Smooth muscle cell (in vitro differentiated cells): ENCODE measurements around the gene LRRC4B. TPM values are rescaled to one million over a fixed set of nuclear protein-coding genes. Genes with fewer than 3 reads are reported as not detected.

Source experiments
- DNase-seq: peaks from one replicate; lab custom pipeline; 2025; ENCODE audit not compliant: unreplicated experiment; lab: John Stamatoyannopoulos, UW
- H2AFZ ChIP-seq: fragments of 200-600 bp; sonication (generic); 2 replicates; pipeline ENCODE4 v1.6.0; 2016; ENCODE audit warnings: antibody characterized with exemption, low read depth, mild to moderate bottlenecking
- H3F3A ChIP-seq: fragments of 200-600 bp; sonication (generic); 2 replicates; pipeline ENCODE4 v1.6.0; 2017; ENCODE audit warnings: antibody characterized with exemption, low read depth
- H3K27ac ChIP-seq: fragments of 200-600 bp; sonication (generic); 2 replicates; pipeline ENCODE4 v1.5.1; 2016; ENCODE audit warnings: low read depth, mild to moderate bottlenecking
- H3K27me3 ChIP-seq: fragments of 200-600 bp; sonication (generic); 2 replicates; pipeline ENCODE4 v1.6.1; 2016; ENCODE audit warnings: low read depth, mild to moderate bottlenecking
- H3K36me3 ChIP-seq: fragments of 200-600 bp; sonication (generic); 2 replicates; pipeline ENCODE4 v1.5.1; 2016; ENCODE audit warnings: low read depth
- H3K4me1 ChIP-seq: fragments of 200-600 bp; sonication (generic); 2 replicates; pipeline ENCODE4 v1.5.1; 2016; ENCODE audit warnings: low read depth
- H3K4me2 ChIP-seq: fragments of 200-600 bp; sonication (generic); 2 replicates; pipeline ENCODE4 v1.6.0; 2016; ENCODE audit warnings: mild to moderate bottlenecking
- H3K4me3 ChIP-seq: fragments of 200-600 bp; sonication (generic); 2 replicates; pipeline ENCODE4 v1.5.1; 2016; ENCODE audit warnings: mild to moderate bottlenecking
- H3K79me2 ChIP-seq: fragments of 200-600 bp; sonication (generic); 2 replicates; pipeline ENCODE4 v1.6.0; 2016; ENCODE audit warnings: low read depth, mild to moderate bottlenecking
- H3K9ac ChIP-seq: fragments of 200-600 bp; sonication (generic); 2 replicates; pipeline ENCODE4 v1.6.0; 2016; ENCODE audit warnings: low read depth
- H3K9me3 ChIP-seq: fragments of 200-600 bp; sonication (generic); replicated peaks from 2 replicates; pipeline ENCODE4 v1.5.1; 2016; ENCODE audit warnings: low read depth
- H4K20me1 ChIP-seq: fragments of 200-600 bp; sonication (generic); 2 replicates; pipeline ENCODE4 v1.6.0; 2016; ENCODE audit warnings: low read depth
- WGBS: methylation state at CpG from one replicate; pipeline ENCODE4 v1.1.7; 2016; ENCODE audit warnings: low lambda C conversion rate; 5-methylcytosine and 5-hydroxymethylcytosine counted together
- polyA plus RNA-seq: library from polyadenylated mRNA; unstranded; fragments of >200 nt; fragmentation: Nextera tagmentation; extraction: Ambion mirVana; gene quantifications from 2 replicates; pipeline ENCODE4 v1.2.1, GENCODE V29; 2016
- total RNA-seq: library from RNA; depleted of rRNA; stranded (reverse); fragments of >200 nt; gene quantifications from 2 replicates; pipeline ENCODE4 v1.2.3, GENCODE V29; 2014
- TF ChIP-seq, protein P1 (sequence below): fragments of 200-600 bp; sonication (generic); IDR thresholded peaks from 2 replicates; pipeline ENCODE4 v1.5.1; 2017; ENCODE audit warnings: borderline replicate concordance, mild to moderate bottlenecking, antibody characterized with exemption; ENCODE audit not compliant: insufficient read depth, poor library complexity, severe bottlenecking

LRRC4B gene
- total and polyA plus RNA-seq, 2 experiments from 2014 or later: 1.7 to 8.6 TPM

GRCh38 chr19:50573741-50574461 lies 5.7 kb upstream of the LRRC4B start:
- no peak for DNase-seq
- no peak overlapping the region for H3K9ac ChIP-seq
- no peak overlapping the region for H3K4me3 ChIP-seq

GRCh38 chr19:50570997-50571396 lies 2.8 kb upstream of the LRRC4B start:
- H3K36me3 ChIP-seq: no peaks in the 10 kb centered on the region

More at GRCh38 chr19:50573741-50574461, 5.7 kb upstream of the LRRC4B start:
- no peaks in the 10 kb centered on the region for H3K4me1 ChIP-seq
- no peak overlapping the region for H3K4me2 ChIP-seq
- H3K27me3 ChIP-seq: peaks cover 11% of the 10 kb centered on the region
- no peaks in the 10 kb centered on the region for H4K20me1 ChIP-seq
- H3K79me2 ChIP-seq: no peaks in the 10 kb centered on the region
- H3K27ac ChIP-seq: no peak overlapping the region
- no peaks in the 10 kb centered on the region for H3K36me3 ChIP-seq
- 78% methylated on average over 13 of the region's 13 CpGs for WGBS
- TF ChIP-seq, protein P1, sequence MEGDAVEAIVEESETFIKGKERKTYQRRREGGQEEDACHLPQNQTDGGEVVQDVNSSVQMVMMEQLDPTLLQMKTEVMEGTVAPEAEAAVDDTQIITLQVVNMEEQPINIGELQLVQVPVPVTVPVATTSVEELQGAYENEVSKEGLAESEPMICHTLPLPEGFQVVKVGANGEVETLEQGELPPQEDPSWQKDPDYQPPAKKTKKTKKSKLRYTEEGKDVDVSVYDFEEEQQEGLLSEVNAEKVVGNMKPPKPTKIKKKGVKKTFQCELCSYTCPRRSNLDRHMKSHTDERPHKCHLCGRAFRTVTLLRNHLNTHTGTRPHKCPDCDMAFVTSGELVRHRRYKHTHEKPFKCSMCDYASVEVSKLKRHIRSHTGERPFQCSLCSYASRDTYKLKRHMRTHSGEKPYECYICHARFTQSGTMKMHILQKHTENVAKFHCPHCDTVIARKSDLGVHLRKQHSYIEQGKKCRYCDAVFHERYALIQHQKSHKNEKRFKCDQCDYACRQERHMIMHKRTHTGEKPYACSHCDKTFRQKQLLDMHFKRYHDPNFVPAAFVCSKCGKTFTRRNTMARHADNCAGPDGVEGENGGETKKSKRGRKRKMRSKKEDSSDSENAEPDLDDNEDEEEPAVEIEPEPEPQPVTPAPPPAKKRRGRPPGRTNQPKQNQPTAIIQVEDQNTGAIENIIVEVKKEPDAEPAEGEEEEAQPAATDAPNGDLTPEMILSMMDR: no peak
- no peaks in the 10 kb centered on the region for H3F3A ChIP-seq
- no peaks in the 10 kb centered on the region for H3K9me3 ChIP-seq
- H2AFZ ChIP-seq: no peak overlapping the region

GRCh38 chr19:50569938-50570540 lies 1.8 kb upstream of the LRRC4B start:
- H3K27ac ChIP-seq: no peak overlapping the region
- DNase-seq: no peak
- H3K9ac ChIP-seq: no peak overlapping the region
- H4K20me1 ChIP-seq: no peaks in the 10 kb centered on the region
- H3K4me1 ChIP-seq: peaks cover 6% of the 10 kb centered on the region
- no peak overlapping the region for H2AFZ ChIP-seq
- TF ChIP-seq, protein P1: no peak
- H3K79me2 ChIP-seq: no peaks in the 10 kb centered on the region
- H3F3A ChIP-seq: no peaks in the 10 kb centered on the region
- H3K9me3 ChIP-seq: no peaks in the 10 kb centered on the region
- peaks cover 34% of the 10 kb centered on the region for H3K27me3 ChIP-seq
- no peak overlapping the region for H3K4me3 ChIP-seq
- no peaks in the 10 kb centered on the region for H3K36me3 ChIP-seq
- 87% methylated on average over 19 of the region's 19 CpGs for WGBS
- H3K4me2 ChIP-seq: no peak overlapping the region

More at GRCh38 chr19:50570997-50571396, 2.8 kb upstream of the LRRC4B start:
- TF ChIP-seq, protein P1: no peak
- H3K9me3 ChIP-seq: no peaks in the 10 kb centered on the region
- no peaks in the 10 kb centered on the region for H3F3A ChIP-seq
- H3K27ac ChIP-seq: no peak overlapping the region
- H3K4me2 ChIP-seq: no peak overlapping the region
- 88% methylated on average over 11 of the region's 11 CpGs for WGBS
- H3K79me2 ChIP-seq: no peaks in the 10 kb centered on the region
- no peaks in the 10 kb centered on the region for H4K20me1 ChIP-seq
- peaks cover 26% of the 10 kb centered on the region for H3K27me3 ChIP-seq
- no peak overlapping the region for H3K4me3 ChIP-seq
- no peak overlapping the region for H3K9ac ChIP-seq
- peaks cover 6% of the 10 kb centered on the region for H3K4me1 ChIP-seq
- H2AFZ ChIP-seq: no peak overlapping the region
- no peak for DNase-seq
